HCT116 (cell line): ENCODE data around the gene UCHL3. TPM values are rescaled to one million over a fixed set of nuclear protein-coding genes. Genes with fewer than 3 reads are reported as not detected.

Experiments used
- ATAC-seq: fragments of 200-7000 bp; cut with Tn5 transposase; 2 replicates; pipeline ENCODE4 v1.9.1; 2020; ENCODE audit warnings: mild to moderate bottlenecking, moderate library complexity
- BruUV-seq: library from RNA; stranded (reverse); fragments of 400-500 nt; replicated peaks from 2 replicates; lab custom pipeline; 2021; lab: Mats Ljungman, UMichigan
- CTCF ChIA-PET: fragments of 300-600 bp; sonication (Branson Sonifier 250); formaldehyde crosslinking; loops from one replicate; lab custom pipeline; 2021; ENCODE audit warnings: antibody characterized with exemption; lab: Charles Lee
- POLR2A ChIA-PET: fragments of 300-600, 350-600 bp; sonication (Branson Sonifier 250); formaldehyde crosslinking; loops from one replicate; lab custom pipeline; 2021; ENCODE audit warnings: antibody characterized with exemption; lab: Charles Lee
- RAD21 ChIA-PET, 2 experiments: fragments of 300-600 bp; sonication (Branson Sonifier 250); formaldehyde crosslinking; loops; one replicate each; lab custom pipeline; 2023; ENCODE audit warnings: low total read pairs in 2 of 2; ENCODE audit not compliant: uncharacterized antibody in 2 of 2, unreplicated experiment in 2 of 2, low non-redundant PET in 1 of 2; lab: Charles Lee
- DNase-seq: peaks from one replicate; pipeline ENCODE4 v3.0.0-alpha.2; 2010; ENCODE audit warnings: low read depth, low spot score
- H2AFZ ChIP-seq: fragments of 200-600 bp; shearing (Covaris generic), sonication (generic); 2 replicates; pipeline ENCODE4 v1.6.1; 2017; ENCODE audit warnings: low read depth, mixed run types, mixed read lengths, antibody characterized with exemption, low read length; ENCODE audit not compliant: poor library complexity, severe bottlenecking
- H3K27ac ChIP-seq: 2 replicates; pipeline ENCODE4 v1.5.1; 2012; ENCODE audit warnings: low read depth, low read length
- H3K27me3 ChIP-seq: fragments of 200-600 bp; sonication (generic); 2 replicates; pipeline ENCODE4 v1.6.1; 2016; ENCODE audit warnings: mixed run types, low read length, mixed read lengths; ENCODE audit not compliant: insufficient read depth
- H3K36me3 ChIP-seq, 2 experiments: fragments of 200-500 bp in 1 of 2; fragments of 200-600 bp in 1 of 2; sonication (Bioruptor generic) in 1 of 2; sonication (generic) in 1 of 2; 2 replicates each; pipeline versions ENCODE4 v1.5.1 to v1.6.1; 2014 to 2016; ENCODE audit warnings: low read length in 2 of 2, inconsistent platforms in 1 of 2, mixed read lengths in 1 of 2, mixed run types in 1 of 2; ENCODE audit not compliant: insufficient read depth in 2 of 2, control insufficient read depth in 1 of 2
- H3K4me1 ChIP-seq, 2 experiments: fragments of 200-600 bp in 1 of 2; sonication (generic) in 1 of 2; 2 replicates each; pipeline versions ENCODE4 v1.5.1 to v1.6.1; 2012 to 2017; ENCODE audit warnings: low read length in 2 of 2, inconsistent platforms in 1 of 2, mild to moderate bottlenecking in 1 of 2, mixed read lengths in 1 of 2, mixed run types in 1 of 2, moderate library complexity in 1 of 2; ENCODE audit not compliant: insufficient read depth in 2 of 2, control insufficient read depth in 1 of 2
- H3K4me2 ChIP-seq: fragments of 200-600 bp; sonication (generic); 2 replicates; pipeline ENCODE4 v1.6.1; 2017; ENCODE audit warnings: mixed run types, low read length, mixed read lengths
- H3K4me3 ChIP-seq, 2 experiments: fragments of 200-600 bp in 1 of 2; sonication (generic) in 1 of 2; replicated peaks in 1 of 2; 2 replicates each; pipeline ENCODE4 v1.5.1; 2011 to 2016; ENCODE audit warnings: low read length in 2 of 2, control low read depth in 1 of 2, low read depth in 1 of 2, mild to moderate bottlenecking in 1 of 2, mixed read lengths in 1 of 2, mixed run types in 1 of 2
- H3K79me2 ChIP-seq: fragments of 200-600 bp; sonication (generic); 2 replicates; pipeline ENCODE4 v1.6.1; 2017; ENCODE audit warnings: mild to moderate bottlenecking, mixed run types, low read length, moderate library complexity, mixed read lengths; ENCODE audit not compliant: insufficient read depth
- H3K9ac ChIP-seq: fragments of 200-600 bp; sonication (generic); 2 replicates; pipeline ENCODE4 v1.6.1; 2016; ENCODE audit warnings: low read length, mixed read lengths
- H3K9me2 ChIP-seq: fragments of 200-600 bp; sonication (generic), shearing (Covaris generic); 2 replicates; pipeline ENCODE4 v1.6.1; 2017; ENCODE audit warnings: mixed run types, mild to moderate bottlenecking, moderate library complexity; ENCODE audit not compliant: insufficient read depth
- H3K9me3 ChIP-seq, 2 experiments: fragments of 200-500 bp in 1 of 2; fragments of 200-600 bp in 1 of 2; sonication (Bioruptor generic) in 1 of 2; sonication (generic) in 1 of 2; 2 replicates each; pipeline ENCODE4 v1.6.1; 2014 to 2017; ENCODE audit warnings: low read length in 2 of 2, mixed read lengths in 2 of 2, inconsistent platforms in 1 of 2, low read depth in 1 of 2, mild to moderate bottlenecking in 1 of 2, mixed run types in 1 of 2, moderate library complexity in 1 of 2; ENCODE audit not compliant: control insufficient read depth in 1 of 2, insufficient read depth in 1 of 2
- H4K20me1 ChIP-seq: fragments of 200-600 bp; sonication (generic), shearing (Covaris generic); 2 replicates; pipeline ENCODE4 v1.6.1; 2017; ENCODE audit warnings: mixed run types, mild to moderate bottlenecking, moderate library complexity; ENCODE audit not compliant: insufficient read depth
- CBX3 ChIP-seq: IDR thresholded peaks from 2 replicates; pipeline ENCODE4 v1.6.1; 2012; ENCODE audit warnings: low read depth
- ELF1 ChIP-seq: IDR thresholded peaks from 2 replicates; pipeline ENCODE4 v1.6.1; 2012; ENCODE audit warnings: low read depth, borderline replicate concordance
- EZH2 ChIP-seq: fragments of 200-600 bp; sonication (generic); IDR thresholded peaks from 2 replicates; pipeline ENCODE4 v1.6.1; 2017; ENCODE audit warnings: antibody characterized with exemption, mixed run types
- EZH2phosphoT487 ChIP-seq: fragments of 200-600 bp; IDR thresholded peaks from 2 replicates; pipeline ENCODE4 v1.6.1; 2018; ENCODE audit warnings: antibody characterized with exemption, borderline replicate concordance
- FOSL1 ChIP-seq: IDR thresholded peaks from 2 replicates; pipeline ENCODE4 v1.6.1; 2012; ENCODE audit warnings: low read depth
- MAX ChIP-seq: IDR thresholded peaks from 2 replicates; pipeline ENCODE4 v1.6.1; 2012
- POLR2A ChIP-seq: IDR thresholded peaks from 2 replicates; pipeline ENCODE4 v1.7.0; 2011; ENCODE audit warnings: borderline replicate concordance; ENCODE audit not compliant: insufficient read depth, insufficient read length; ENCODE audit errors: extremely low read depth
- POLR2AphosphoS5 ChIP-seq: IDR thresholded peaks from 2 replicates; pipeline ENCODE4 v1.6.1; 2011; ENCODE audit warnings: mild to moderate bottlenecking, low read depth, low read length, moderate library complexity
- REST ChIP-seq: IDR thresholded peaks from 2 replicates; pipeline ENCODE4 v1.6.1; 2012; ENCODE audit warnings: low read depth
- SP1 ChIP-seq: IDR thresholded peaks from 2 replicates; pipeline ENCODE4 v1.6.1; 2012; ENCODE audit warnings: low read depth
- SRF ChIP-seq: IDR thresholded peaks from 2 replicates; pipeline ENCODE4 v1.6.1; 2012; ENCODE audit warnings: low read depth
- TCF7L2 ChIP-seq: IDR thresholded peaks from 2 replicates; pipeline ENCODE4 v1.7.0; 2011; ENCODE audit warnings: borderline replicate concordance, inconsistent platforms; ENCODE audit not compliant: insufficient read depth, insufficient read length; ENCODE audit errors: extremely low read depth
- YY1 ChIP-seq: IDR thresholded peaks from 2 replicates; pipeline ENCODE4 v1.6.1; 2011; ENCODE audit warnings: low read length, low read depth, moderate library complexity, mild to moderate bottlenecking; ENCODE audit not compliant: insufficient replicate concordance; ENCODE audit errors: extremely low read depth
- ZFX ChIP-seq: fragments of 450-650 bp; IDR thresholded peaks from 2 replicates; pipeline ENCODE4 v1.6.1; 2017
- ZNF274 ChIP-seq: fragments of 200-500 bp; sonication (Bioruptor generic); IDR thresholded peaks from 2 replicates; pipeline ENCODE4 v1.6.1; 2014; ENCODE audit warnings: mild to moderate bottlenecking, low read depth, low read length, inconsistent platforms
- intact Hi-C: fragments of 100-400 bp; cut with micrococcal nuclease; formaldehyde crosslinking; loops from 2 replicates; pipeline ENCODE4 v1.10.0; 2022
- total RNA-seq: library from RNA; stranded (reverse); gene quantifications from one replicate; pipeline ENCODE4 v1.2.1, GENCODE V29; 2021; ENCODE audit not compliant: unreplicated experiment

Gene UCHL3
- total RNA-seq, 1 experiment from 2014 or later: 32.4 TPM

- intact Hi-C loops: no loop called here
- Histone ChIP-seq H4K20me1 (no peaks in the 10 kb centered on the region; the same call in 1 of the 2 replicates), H2AFZ (no peak overlapping the region), H3K27ac (no peak overlapping the region), H3K4me2 (no peak overlapping the region), H3K9me2 (no peaks in the 10 kb centered on the region), H3K27me3 (no peaks in the 10 kb centered on the region), H3K4me1 (peaks cover 9 to 20% of the 10 kb centered on the region in 2 experiments), H3K79me2 (peaks cover 16% of the 10 kb centered on the region), H3K9ac (no peak overlapping the region), H3K36me3 (peaks cover 8 to 12% of the 10 kb centered on the region in 2 experiments; a peak in 3 of 4 replicates), H3K4me3 (no peak overlapping the region), H3K9me3 (no peaks in the 10 kb centered on the region)
- RAD21 ChIA-PET: no interaction called here
- DNase-seq (no peak), ATAC-seq (no peak)
- CTCF ChIA-PET: no interaction called here
- BruUV-seq: no TSS peak
- POLR2A ChIA-PET: no interaction called here
- TF ChIP-seq EZH2 (no peak), POLR2AphosphoS5 (no peak), EZH2phosphoT487 (no peak), FOSL1 (no peak), YY1 (no peak)
Observed at GRCh38 chr13:75533861-75534260, 15.7 kb upstream of the UCHL3 start.

- BruUV-seq: TSS peak; percentile 65
- DNase-seq: peak; percentile 91
- peak within 1 kb of the TSS; percentile 89 for H2AFZ ChIP-seq
- intact Hi-C loops: no loop called here
- no peaks in the 10 kb centered on the region for H3K9me3 ChIP-seq
- ChIA-PET CTCF (interaction anchor here (0.9 kb wide), 1 partner anchor 12 kb away, joined by 3 read pairs; the partner anchor contains the start of gene UCHL3), RAD21 (no interaction called here), POLR2A (interaction anchor here (4.0 kb wide), 1 partner anchor 12 kb away, joined by 15 read pairs; the partner anchor contains the start of gene UCHL3)
- ATAC-seq: peak; percentile 94
- H3K9me2 ChIP-seq: no peaks in the 10 kb centered on the region
- peak within 1 kb of the TSS; percentile 72 for H3K9ac ChIP-seq
- no peaks in the 10 kb centered on the region; the same call in 1 of the 2 replicates for H4K20me1 ChIP-seq
- peaks cover 8 to 11% of the 10 kb centered on the region in 2 experiments; a peak in 3 of 4 replicates for H3K36me3 ChIP-seq
- peaks cover 9 to 20% of the 10 kb centered on the region in 2 experiments for H3K4me1 ChIP-seq
- peak within 1 kb of the TSS; percentile 83 for H3K4me2 ChIP-seq
- peak within 1 kb of the TSS; percentile 68 to 97 for H3K4me3 ChIP-seq
- peak within 1 kb of the TSS; percentile 36 for H3K27ac ChIP-seq
- H3K27me3 ChIP-seq: no peaks in the 10 kb centered on the region
- peaks cover 16% of the 10 kb centered on the region for H3K79me2 ChIP-seq
- peak; percentile 88 for TF ChIP-seq CBX3
- TF ChIP-seq REST: no peak
- peak; percentile 86 for TF ChIP-seq ELF1
- no peak for TF ChIP-seq EZH2phosphoT487
- TF ChIP-seq ZNF274: no peak
- peak; percentile 34; the same call in 1 of the 2 replicates for TF ChIP-seq ZFX
- peak; percentile 94 for TF ChIP-seq POLR2AphosphoS5
- peak; percentile 82 for TF ChIP-seq POLR2A
- TF ChIP-seq TCF7L2: peak; percentile 14
- TF ChIP-seq SP1: peak; percentile 75
- peak; percentile 90 for TF ChIP-seq MAX
- TF ChIP-seq FOSL1: no peak
- TF ChIP-seq SRF: peak; percentile 83
- no peak for TF ChIP-seq EZH2
Observed at GRCh38 chr13:75537401-75538365, 11.9 kb upstream of the UCHL3 start, which contains the start of gene COMMD6. Gene COMMD6, minus strand, starts transcription at chr13:75537841. Its CDS starts 36 bp downstream, at chr13:75537805.
